Measurements from ENCODE around the gene USH2A.

USH2A gene

GRCh38 chr1:215704089-215704860 lies 719.0 kb downstream of the USH2A start:
- Histone ChIP-seq H2AFZ (ENCODE audit: low read length) (no peak overlapping the region), H3K27ac (ENCODE audit: low read length) (no peak overlapping the region), H3K4me1 (ENCODE audit: low read length) (no peaks in the 10 kb centered on the region), H4K20me1 (ENCODE audit: insufficient read depth, low read length) (no peaks in the 10 kb centered on the region), H3K4me2 (ENCODE audit: low read depth, low read length) (no peak overlapping the region), H3K9me3 (replicated peaks; ENCODE audit: insufficient read depth, low read length) (no peaks in the 10 kb centered on the region), H3F3A (ENCODE audit: insufficient read depth, low read length) (no peaks in the 10 kb centered on the region), H3K27me3 (replicated peaks; ENCODE audit: insufficient read depth, low read length) (no peaks in the 10 kb centered on the region), H3K4me3 (ENCODE audit: low read length) (no peak overlapping the region), H3K9ac (ENCODE audit: low read length) (no peak overlapping the region), H3K36me3 (replicated peaks; ENCODE audit: insufficient read depth, low read length) (no peaks in the 10 kb centered on the region), H3K9me2 (replicated peaks; ENCODE audit: insufficient read depth, low read length) (no peaks in the 10 kb centered on the region), H3K79me2 (ENCODE audit: low read length) (no peaks in the 10 kb centered on the region)
- TF ChIP-seq, protein P1, sequence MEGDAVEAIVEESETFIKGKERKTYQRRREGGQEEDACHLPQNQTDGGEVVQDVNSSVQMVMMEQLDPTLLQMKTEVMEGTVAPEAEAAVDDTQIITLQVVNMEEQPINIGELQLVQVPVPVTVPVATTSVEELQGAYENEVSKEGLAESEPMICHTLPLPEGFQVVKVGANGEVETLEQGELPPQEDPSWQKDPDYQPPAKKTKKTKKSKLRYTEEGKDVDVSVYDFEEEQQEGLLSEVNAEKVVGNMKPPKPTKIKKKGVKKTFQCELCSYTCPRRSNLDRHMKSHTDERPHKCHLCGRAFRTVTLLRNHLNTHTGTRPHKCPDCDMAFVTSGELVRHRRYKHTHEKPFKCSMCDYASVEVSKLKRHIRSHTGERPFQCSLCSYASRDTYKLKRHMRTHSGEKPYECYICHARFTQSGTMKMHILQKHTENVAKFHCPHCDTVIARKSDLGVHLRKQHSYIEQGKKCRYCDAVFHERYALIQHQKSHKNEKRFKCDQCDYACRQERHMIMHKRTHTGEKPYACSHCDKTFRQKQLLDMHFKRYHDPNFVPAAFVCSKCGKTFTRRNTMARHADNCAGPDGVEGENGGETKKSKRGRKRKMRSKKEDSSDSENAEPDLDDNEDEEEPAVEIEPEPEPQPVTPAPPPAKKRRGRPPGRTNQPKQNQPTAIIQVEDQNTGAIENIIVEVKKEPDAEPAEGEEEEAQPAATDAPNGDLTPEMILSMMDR (IDR thresholded peaks at IDR 0.05; ENCODE audit: low read length), result no peak
- TF ChIP-seq EZH2phosphoT487 (IDR thresholded peaks at IDR 0.05; ENCODE audit: low read length) (no peak), EZH2 (optimal IDR thresholded peaks at IDR 0.05; ENCODE audit: low read depth, low read length) (no peak)
- DNase-seq, result no peak

GRCh38 chr1:215682232-215682631 lies 741.0 kb downstream of the USH2A start:
- Histone ChIP-seq H3K9ac (ENCODE audit: low read length) (no peak overlapping the region), H3K9me2 (replicated peaks; ENCODE audit: insufficient read depth, low read length) (no peaks in the 10 kb centered on the region), H4K20me1 (ENCODE audit: insufficient read depth, low read length) (no peaks in the 10 kb centered on the region), H2AFZ (ENCODE audit: low read length) (no peak overlapping the region), H3K4me2 (ENCODE audit: low read depth, low read length) (no peak overlapping the region), H3K4me3 (ENCODE audit: low read length) (no peak overlapping the region), H3K9me3 (replicated peaks; ENCODE audit: insufficient read depth, low read length) (no peaks in the 10 kb centered on the region), H3K36me3 (replicated peaks; ENCODE audit: insufficient read depth, low read length) (no peaks in the 10 kb centered on the region), H3K79me2 (ENCODE audit: low read length) (no peaks in the 10 kb centered on the region), H3K27me3 (replicated peaks; ENCODE audit: insufficient read depth, low read length) (no peaks in the 10 kb centered on the region), H3K4me1 (ENCODE audit: low read length) (no peaks in the 10 kb centered on the region), H3F3A (ENCODE audit: insufficient read depth, low read length) (no peaks in the 10 kb centered on the region), H3K27ac (ENCODE audit: low read length) (no peak overlapping the region)
- TF ChIP-seq EZH2phosphoT487 (IDR thresholded peaks at IDR 0.05; ENCODE audit: low read length) (no peak), EZH2 (optimal IDR thresholded peaks at IDR 0.05; ENCODE audit: low read depth, low read length) (no peak)
- TF ChIP-seq, protein P1 (IDR thresholded peaks at IDR 0.05; ENCODE audit: low read length), result 0 out of 2 replicates have a peak, but pooled peaks have one; percentile 11
- peak; percentile 18 for DNase-seq

DNA sequence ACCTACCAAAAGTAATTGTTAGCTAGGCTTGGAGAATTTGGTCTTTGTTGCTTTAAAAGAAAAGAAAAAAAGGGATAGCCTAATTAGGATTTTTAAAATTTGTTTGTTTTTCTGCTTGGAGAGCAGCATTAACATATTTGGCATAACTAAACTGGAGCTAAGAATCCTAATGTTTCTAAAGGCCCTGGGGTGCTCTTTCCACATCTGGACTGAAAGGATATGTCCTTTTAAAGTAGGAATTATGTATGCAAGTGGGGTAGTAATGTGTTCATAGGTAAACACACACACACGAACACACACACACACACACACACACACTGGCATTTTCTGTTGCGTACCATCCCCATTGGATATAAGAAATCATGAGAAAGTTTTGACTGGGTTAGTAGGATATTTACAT lies 742.2 kb downstream of the USH2A start:
- TF ChIP-seq EZH2phosphoT487 (IDR thresholded peaks at IDR 0.05; ENCODE audit: low read length) (no peak), EZH2 (optimal IDR thresholded peaks at IDR 0.05; ENCODE audit: low read depth, low read length) (no peak)
- TF ChIP-seq, protein P1 (IDR thresholded peaks at IDR 0.05; ENCODE audit: low read length), result no peak
- H3F3A ChIP-seq (ENCODE audit: insufficient read depth, low read length), result no peaks in the 10 kb centered on the region
- DNase-seq, result no peak

More for the DNA sequence above, 742.2 kb downstream of the USH2A start:
- Histone ChIP-seq H3K9me2 (replicated peaks; ENCODE audit: insufficient read depth, low read length) (no peaks in the 10 kb centered on the region), H4K20me1 (ENCODE audit: insufficient read depth, low read length) (no peaks in the 10 kb centered on the region), H3K4me1 (ENCODE audit: low read length) (no peaks in the 10 kb centered on the region), H3K9me3 (replicated peaks; ENCODE audit: insufficient read depth, low read length) (no peaks in the 10 kb centered on the region), H3K9ac (ENCODE audit: low read length) (no peak overlapping the region), H3K36me3 (replicated peaks; ENCODE audit: insufficient read depth, low read length) (no peaks in the 10 kb centered on the region), H3K79me2 (ENCODE audit: low read length) (no peaks in the 10 kb centered on the region), H3K27me3 (replicated peaks; ENCODE audit: insufficient read depth, low read length) (no peaks in the 10 kb centered on the region), H3K4me3 (ENCODE audit: low read length) (no peak overlapping the region), H3K4me2 (ENCODE audit: low read depth, low read length) (no peak overlapping the region), H2AFZ (ENCODE audit: low read length) (no peak overlapping the region), H3K27ac (ENCODE audit: low read length) (no peak overlapping the region)
